Measurements from ENCODE around the gene LRRK2.
A peak's percentile ranks its signal among the peaks of the same experiment; 100 is the strongest.

Gene LRRK2

DNA sequence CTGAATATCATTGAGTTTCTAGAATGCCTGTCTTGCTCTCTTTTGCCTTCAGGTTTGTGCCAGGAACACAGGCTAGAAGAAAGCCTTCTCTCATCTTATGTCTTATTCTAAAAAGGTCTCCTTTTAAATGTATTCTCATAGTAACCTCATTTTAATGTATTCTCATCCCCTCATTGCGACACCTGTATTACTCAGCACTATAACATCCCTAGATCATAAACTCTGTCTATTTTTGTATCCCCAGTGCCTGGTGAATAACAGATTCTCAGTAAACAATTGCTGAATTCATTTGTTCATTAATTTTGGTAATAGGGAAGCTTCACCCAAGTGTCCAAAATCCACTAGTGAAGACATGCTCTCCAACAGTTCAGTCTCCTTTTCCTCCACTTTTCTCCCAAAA lies 8.8 kb upstream of the LRRK2 start:
- Histone ChIP-seq H3K4me3 (ENCODE audit: insufficient read length, low read depth) (no peak overlapping the region), H3K9me3 (ENCODE audit: insufficient read depth, low read length) (peaks cover 13% of the 10 kb centered on the region; the same call in 1 of the 2 replicates), H3K36me3 (ENCODE audit: insufficient read depth, insufficient read length, low read length) (no peaks in the 10 kb centered on the region), H3K4me1 (ENCODE audit: insufficient read depth, insufficient read length) (no peaks in the 10 kb centered on the region), H3K9ac (ENCODE audit: insufficient read length, low read depth) (no peak overlapping the region), H3K27me3 (ENCODE audit: insufficient read depth, insufficient read length) (no peaks in the 10 kb centered on the region)
- DNase-seq (ENCODE audit: low read depth, low spot score): no peak
- TF ChIP-seq YY1 (IDR thresholded peaks at IDR 0.05; ENCODE audit: insufficient read depth, insufficient read length) (no peak), SUZ12 (IDR thresholded peaks at IDR 0.05; ENCODE audit: extremely low read depth, insufficient read depth, insufficient read length) (no peak), ZNF274 (IDR thresholded peaks at IDR 0.05; ENCODE audit: low read depth, low read length) (no peak)

DNA sequence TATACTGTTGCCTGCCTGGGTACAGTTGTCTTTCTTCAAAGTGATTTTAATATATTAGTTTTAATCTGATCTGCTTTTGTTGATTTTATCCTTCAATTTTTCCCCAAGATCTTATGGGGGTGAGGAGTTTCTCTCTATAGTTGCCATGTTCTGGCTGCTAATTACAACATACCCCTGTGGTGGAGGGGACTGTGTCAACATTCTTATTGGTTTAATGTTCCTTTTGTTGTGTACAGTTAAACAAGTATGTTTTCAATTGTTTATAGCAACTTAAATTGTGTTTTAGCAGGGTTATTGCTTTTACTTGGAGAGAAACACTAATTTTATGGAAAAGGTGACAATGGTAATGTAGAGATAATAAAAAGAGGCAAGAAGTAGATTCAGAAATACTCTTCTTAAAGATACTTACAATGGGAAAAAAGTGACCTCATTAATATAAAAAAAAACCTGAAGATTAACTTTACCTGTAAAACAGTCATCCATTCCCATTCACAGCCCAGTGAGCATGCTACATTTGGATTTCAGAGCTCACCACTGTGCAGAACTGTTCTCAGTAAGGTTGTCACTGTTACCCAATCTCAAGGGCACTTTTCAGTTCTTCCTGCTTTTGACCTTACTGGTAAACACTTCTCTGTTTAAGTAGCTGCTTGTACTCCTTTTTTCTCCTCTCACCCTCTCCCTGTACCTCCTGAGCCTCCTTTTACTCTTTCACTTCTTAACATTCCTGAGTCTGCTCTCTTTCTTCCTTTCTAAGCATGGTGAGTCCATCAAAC lies 8.1 kb upstream of the LRRK2 start:
- Histone ChIP-seq H3K9ac (ENCODE audit: insufficient read length, low read depth) (no peak overlapping the region), H3K4me3 (ENCODE audit: insufficient read length, low read depth) (no peak overlapping the region), H3K4me1 (ENCODE audit: insufficient read depth, insufficient read length) (no peaks in the 10 kb centered on the region), H3K9me3 (ENCODE audit: insufficient read depth, low read length) (peaks cover 13% of the 10 kb centered on the region; the same call in 1 of the 2 replicates), H3K27me3 (ENCODE audit: insufficient read depth, insufficient read length) (no peaks in the 10 kb centered on the region), H3K36me3 (ENCODE audit: insufficient read depth, insufficient read length, low read length) (no peaks in the 10 kb centered on the region)
- DNase-seq (ENCODE audit: low read depth, low spot score): no peak
- no peak for TF ChIP-seq ZNF274 (IDR thresholded peaks at IDR 0.05; ENCODE audit: low read depth, low read length)
- TF ChIP-seq SUZ12 (IDR thresholded peaks at IDR 0.05; ENCODE audit: extremely low read depth, insufficient read depth, insufficient read length): no peak
- no peak for TF ChIP-seq YY1 (IDR thresholded peaks at IDR 0.05; ENCODE audit: insufficient read depth, insufficient read length)

DNA sequence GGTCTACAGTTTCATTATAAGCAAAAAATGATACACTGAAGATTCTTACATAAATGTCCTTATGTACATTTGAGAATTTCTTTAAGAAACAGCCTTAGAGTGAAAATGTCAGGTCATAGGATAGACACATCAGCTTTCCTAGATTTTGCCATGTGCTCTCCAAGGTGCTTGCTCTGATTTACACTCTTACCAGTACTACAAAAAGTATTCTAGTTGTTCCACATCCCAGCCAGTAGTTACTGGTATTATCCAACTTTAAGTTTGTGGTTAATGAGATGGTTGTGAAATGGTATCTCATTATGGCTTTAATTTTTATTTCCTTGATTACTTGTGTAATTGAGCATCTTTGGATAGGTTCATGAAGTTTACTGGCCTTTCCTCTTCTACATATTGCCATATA lies 5.0 kb upstream of the LRRK2 start:
- H3K4me3 ChIP-seq (ENCODE audit: insufficient read length, low read depth): no peak overlapping the region

DNA sequence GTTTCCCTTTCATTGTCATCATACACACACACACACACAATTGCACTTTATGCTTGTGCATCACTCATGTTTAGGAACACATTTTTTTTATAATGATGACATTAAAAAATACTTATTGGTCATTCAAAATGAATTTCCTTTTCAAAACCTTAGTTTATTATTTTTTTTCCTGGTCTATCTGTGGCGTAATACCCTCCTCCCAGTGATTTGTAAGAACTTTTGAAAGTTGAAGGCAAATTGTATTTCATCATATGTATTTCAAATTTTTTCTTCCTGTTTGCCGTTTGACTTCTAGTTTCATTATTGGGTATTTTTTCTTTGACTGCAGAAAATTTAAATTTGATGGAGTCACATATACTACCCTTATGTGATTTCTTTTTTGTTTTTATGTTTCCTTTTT lies 2.5 kb upstream of the LRRK2 start:
- Histone ChIP-seq H3K4me1 (ENCODE audit: insufficient read depth, insufficient read length) (no peaks in the 10 kb centered on the region), H3K36me3 (ENCODE audit: insufficient read depth, insufficient read length, low read length) (no peaks in the 10 kb centered on the region), H3K27me3 (ENCODE audit: insufficient read depth, insufficient read length) (peaks cover 42% of the 10 kb centered on the region), H3K9me3 (ENCODE audit: insufficient read depth, low read length) (no peaks in the 10 kb centered on the region), H3K9ac (ENCODE audit: insufficient read length, low read depth) (no peak overlapping the region), H3K4me3 (ENCODE audit: insufficient read length, low read depth) (no peak overlapping the region)
- no peak for TF ChIP-seq YY1 (IDR thresholded peaks at IDR 0.05; ENCODE audit: insufficient read depth, insufficient read length)
- TF ChIP-seq SUZ12 (IDR thresholded peaks at IDR 0.05; ENCODE audit: extremely low read depth, insufficient read depth, insufficient read length): no peak
- no peak for TF ChIP-seq ZNF274 (IDR thresholded peaks at IDR 0.05; ENCODE audit: low read depth, low read length)
- DNase-seq (ENCODE audit: low read depth, low spot score): no peak

More for the DNA sequence above, 5.0 kb upstream of the LRRK2 start:
- H3K27me3 ChIP-seq (ENCODE audit: insufficient read depth, insufficient read length): peaks cover 22% of the 10 kb centered on the region
- TF ChIP-seq ZNF274 (IDR thresholded peaks at IDR 0.05; ENCODE audit: low read depth, low read length) (no peak), YY1 (IDR thresholded peaks at IDR 0.05; ENCODE audit: insufficient read depth, insufficient read length) (no peak), SUZ12 (IDR thresholded peaks at IDR 0.05; ENCODE audit: extremely low read depth, insufficient read depth, insufficient read length) (no peak)
- no peak for DNase-seq (ENCODE audit: low read depth, low spot score)
- no peaks in the 10 kb centered on the region for H3K4me1 ChIP-seq (ENCODE audit: insufficient read depth, insufficient read length)
- no peak overlapping the region for H3K9ac ChIP-seq (ENCODE audit: insufficient read length, low read depth)
- H3K36me3 ChIP-seq (ENCODE audit: insufficient read depth, insufficient read length, low read length): no peaks in the 10 kb centered on the region
- no peaks in the 10 kb centered on the region for H3K9me3 ChIP-seq (ENCODE audit: insufficient read depth, low read length)

DNA sequence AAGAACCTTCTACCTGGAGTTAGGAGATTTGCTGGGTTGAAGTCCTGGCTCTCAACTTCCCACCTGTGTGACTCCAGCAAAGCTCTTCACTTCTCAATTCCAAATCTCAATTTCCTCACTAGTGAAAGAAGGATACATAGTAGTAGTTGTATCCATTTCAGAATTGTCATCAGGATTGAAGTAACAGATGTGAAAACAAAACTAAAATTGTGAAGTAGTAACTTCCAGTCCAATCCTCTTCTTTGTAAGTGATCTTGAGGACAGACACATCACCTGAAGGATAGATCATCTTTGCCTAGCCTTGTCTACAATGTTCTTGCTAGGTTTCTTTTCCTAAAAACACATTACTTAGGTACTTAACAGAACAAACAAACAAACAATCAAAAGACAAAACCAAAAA lies 1.2 kb upstream of the LRRK2 start:
- H3K4me3 ChIP-seq (ENCODE audit: insufficient read length, low read depth): no peak overlapping the region
- H3K9ac ChIP-seq (ENCODE audit: insufficient read length, low read depth): no peak overlapping the region
- no peak for TF ChIP-seq YY1 (IDR thresholded peaks at IDR 0.05; ENCODE audit: insufficient read depth, insufficient read length)

DNA sequence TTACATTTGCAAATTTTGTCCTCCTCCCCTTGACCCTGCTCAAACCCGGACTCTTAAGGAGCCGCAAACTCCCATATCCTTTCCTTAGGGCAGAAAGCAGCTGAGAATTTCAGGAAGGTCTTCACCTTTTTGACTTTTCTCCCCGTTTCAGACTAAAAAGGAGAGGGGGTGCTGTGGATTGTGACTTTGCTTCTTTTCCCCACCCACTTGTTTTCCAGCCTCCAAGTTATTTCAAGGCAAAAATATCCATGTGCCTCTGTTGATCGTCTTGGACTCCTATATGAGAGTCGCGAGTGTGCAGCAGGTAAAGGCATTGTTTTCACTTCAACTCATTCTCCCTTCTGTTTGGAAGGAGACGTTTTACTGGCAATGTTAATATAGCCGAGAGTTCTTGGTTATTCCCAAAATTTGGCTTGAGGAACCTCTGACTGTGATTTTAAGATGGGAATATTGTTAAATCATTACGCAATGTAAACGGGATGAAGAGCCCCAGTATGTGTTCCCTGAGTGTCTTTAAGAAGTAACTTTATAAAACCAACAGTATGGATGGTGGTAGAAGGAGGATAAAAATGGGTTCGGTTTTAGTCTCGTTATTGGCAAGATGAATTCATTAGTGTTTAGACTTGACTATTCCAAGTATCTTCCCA lies 663 bp downstream of the LRRK2 start:
- Histone ChIP-seq H3K4me3 (ENCODE audit: insufficient read length, low read depth) (peak overlapping the region; percentile 59), H3K9me3 (ENCODE audit: insufficient read depth, low read length) (no peaks in the 10 kb centered on the region), H3K9ac (ENCODE audit: insufficient read length, low read depth) (no peak overlapping the region)

More for the DNA sequence above, 1.2 kb upstream of the LRRK2 start:
- Histone ChIP-seq H3K27me3 (ENCODE audit: insufficient read depth, insufficient read length) (peaks cover 42% of the 10 kb centered on the region), H3K36me3 (ENCODE audit: insufficient read depth, insufficient read length, low read length) (no peaks in the 10 kb centered on the region), H3K9me3 (ENCODE audit: insufficient read depth, low read length) (no peaks in the 10 kb centered on the region), H3K4me1 (ENCODE audit: insufficient read depth, insufficient read length) (no peaks in the 10 kb centered on the region)
- DNase-seq (ENCODE audit: low read depth, low spot score): no peak

DNA sequence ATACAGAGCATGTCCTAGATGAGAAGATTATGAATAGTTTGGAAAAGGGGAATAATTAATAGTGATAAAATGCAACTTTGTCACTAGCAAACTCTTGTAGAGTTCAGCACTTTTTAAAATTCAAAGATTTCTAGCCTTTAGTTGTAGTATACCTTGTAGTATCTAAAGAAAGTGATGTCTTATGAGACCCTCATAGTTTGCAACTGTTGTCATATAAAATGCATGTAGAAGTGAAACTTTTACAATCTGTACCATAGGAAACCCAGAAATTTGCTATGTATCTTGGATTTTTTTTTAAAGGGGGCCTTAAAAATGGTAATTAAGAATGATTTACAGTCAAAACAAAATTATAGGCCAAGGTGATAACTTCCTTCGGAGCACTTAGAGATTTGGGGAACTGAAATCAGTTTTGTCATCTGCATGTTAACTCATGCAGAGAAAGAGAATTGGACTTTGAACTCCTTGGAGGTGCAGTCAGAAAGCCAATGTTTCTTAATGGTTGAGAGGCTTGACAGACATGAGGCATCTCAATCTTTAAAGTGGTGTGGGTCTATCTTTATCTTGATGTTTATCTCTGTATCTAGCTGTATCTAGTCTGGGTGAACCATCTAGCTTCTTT lies 1.3 kb downstream of the LRRK2 start:
- Histone ChIP-seq H3K27me3 (ENCODE audit: insufficient read depth, insufficient read length) (peaks cover 42% of the 10 kb centered on the region), H3K4me3 (ENCODE audit: insufficient read length, low read depth) (no peak overlapping the region), H3K9ac (ENCODE audit: insufficient read length, low read depth) (no peak overlapping the region), H3K36me3 (ENCODE audit: insufficient read depth, insufficient read length, low read length) (no peaks in the 10 kb centered on the region), H3K9me3 (ENCODE audit: insufficient read depth, low read length) (no peaks in the 10 kb centered on the region), H3K4me1 (ENCODE audit: insufficient read depth, insufficient read length) (no peaks in the 10 kb centered on the region)
- DNase-seq (ENCODE audit: low read depth, low spot score): no peak
- no peak for TF ChIP-seq ZNF274 (IDR thresholded peaks at IDR 0.05; ENCODE audit: low read depth, low read length)
- no peak for TF ChIP-seq SUZ12 (IDR thresholded peaks at IDR 0.05; ENCODE audit: extremely low read depth, insufficient read depth, insufficient read length)
- TF ChIP-seq YY1 (IDR thresholded peaks at IDR 0.05; ENCODE audit: insufficient read depth, insufficient read length): no peak

More for the DNA sequence above, 663 bp downstream of the LRRK2 start:
- TF ChIP-seq ZNF274 (IDR thresholded peaks at IDR 0.05; ENCODE audit: low read depth, low read length) (no peak), SUZ12 (IDR thresholded peaks at IDR 0.05; ENCODE audit: extremely low read depth, insufficient read depth, insufficient read length) (no peak), YY1 (IDR thresholded peaks at IDR 0.05; ENCODE audit: insufficient read depth, insufficient read length) (no peak)
- peaks cover 42% of the 10 kb centered on the region for H3K27me3 ChIP-seq (ENCODE audit: insufficient read depth, insufficient read length)
- no peaks in the 10 kb centered on the region for H3K36me3 ChIP-seq (ENCODE audit: insufficient read depth, insufficient read length, low read length)
- no peak for DNase-seq (ENCODE audit: low read depth, low spot score)
- H3K4me1 ChIP-seq (ENCODE audit: insufficient read depth, insufficient read length): no peaks in the 10 kb centered on the region

Data from NT2/D1 (cell line).